Testis (tissue), 2 donors: ENCODE data around the gene INPP5B.

ENCODE experiments used
- POLR2A ChIP-seq: fragments of 450-650 bp; IDR thresholded peaks from one replicate; pipeline ENCODE4 v1.6.1; 2017; ENCODE audit warnings: antibody characterized with exemption, mild to moderate bottlenecking, moderate library complexity
- TF ChIP-seq, protein P1 (sequence below), 3 experiments: fragments of 450-650 bp in 2 of 3; fragments of 200-600 bp in 1 of 3; sonication (generic) in 1 of 3; IDR thresholded peaks; one replicate each; pipeline ENCODE4 v1.5.1; 2016 to 2019; ENCODE audit warnings: antibody characterized with exemption in 3 of 3, mild to moderate bottlenecking in 2 of 3, moderate library complexity in 1 of 3

DNA sequence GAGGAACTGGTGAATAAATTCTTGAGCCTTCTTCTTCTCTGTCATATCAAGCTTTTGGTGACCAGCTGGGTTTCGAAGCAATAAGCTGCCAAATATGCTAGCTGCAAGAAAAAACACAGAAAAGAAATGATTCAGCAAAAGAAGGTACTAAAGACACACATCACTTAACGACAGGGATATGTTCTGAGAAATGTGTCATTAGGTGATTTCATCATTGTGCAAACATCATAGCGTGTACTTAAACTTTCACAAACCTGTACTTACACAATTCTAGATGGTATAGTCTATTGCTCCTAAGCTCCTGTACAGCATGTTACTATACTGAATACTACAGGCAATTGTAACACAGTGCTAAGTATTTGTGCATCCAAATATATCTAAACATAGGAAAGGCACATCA, 84.5 kb downstream of the INPP5B start:
- TF ChIP-seq, protein P1, sequence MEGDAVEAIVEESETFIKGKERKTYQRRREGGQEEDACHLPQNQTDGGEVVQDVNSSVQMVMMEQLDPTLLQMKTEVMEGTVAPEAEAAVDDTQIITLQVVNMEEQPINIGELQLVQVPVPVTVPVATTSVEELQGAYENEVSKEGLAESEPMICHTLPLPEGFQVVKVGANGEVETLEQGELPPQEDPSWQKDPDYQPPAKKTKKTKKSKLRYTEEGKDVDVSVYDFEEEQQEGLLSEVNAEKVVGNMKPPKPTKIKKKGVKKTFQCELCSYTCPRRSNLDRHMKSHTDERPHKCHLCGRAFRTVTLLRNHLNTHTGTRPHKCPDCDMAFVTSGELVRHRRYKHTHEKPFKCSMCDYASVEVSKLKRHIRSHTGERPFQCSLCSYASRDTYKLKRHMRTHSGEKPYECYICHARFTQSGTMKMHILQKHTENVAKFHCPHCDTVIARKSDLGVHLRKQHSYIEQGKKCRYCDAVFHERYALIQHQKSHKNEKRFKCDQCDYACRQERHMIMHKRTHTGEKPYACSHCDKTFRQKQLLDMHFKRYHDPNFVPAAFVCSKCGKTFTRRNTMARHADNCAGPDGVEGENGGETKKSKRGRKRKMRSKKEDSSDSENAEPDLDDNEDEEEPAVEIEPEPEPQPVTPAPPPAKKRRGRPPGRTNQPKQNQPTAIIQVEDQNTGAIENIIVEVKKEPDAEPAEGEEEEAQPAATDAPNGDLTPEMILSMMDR (IDR thresholded peaks at IDR 0.05): no peak
- no peak for TF ChIP-seq POLR2A
